Left ventricle myocardium inferior (tissue), 1 donor: ENCODE data around the gene SPATA3. TPM values are rescaled to one million over a fixed set of nuclear protein-coding genes. Genes with fewer than 3 reads are reported as not detected.
A peak's percentile ranks its signal among the peaks of the same experiment; 100 is the strongest.

Experiments used
- DNase-seq: peaks from one replicate; pipeline ENCODE4 v3.0.0-alpha.2; 2020
- H3K27ac ChIP-seq: fragments of 200-600 bp; replicated peaks from 2 replicates; pipeline ENCODE4 v1.8.0; 2021
- H3K27me3 ChIP-seq: fragments of 200-600 bp; 2 replicates; pipeline ENCODE4 v1.8.0; 2021; ENCODE audit warnings: low read depth
- H3K36me3 ChIP-seq: fragments of 200-600 bp; 2 replicates; pipeline ENCODE4 v1.8.0; 2021
- H3K4me1 ChIP-seq: fragments of 200-600 bp; 2 replicates; pipeline ENCODE4 v1.8.0; 2021
- H3K4me3 ChIP-seq: fragments of 200-600 bp; 2 replicates; pipeline ENCODE4 v1.8.0; 2021; ENCODE audit warnings: mild to moderate bottlenecking, moderate library complexity
- H3K9me3 ChIP-seq: fragments of 200-600 bp; replicated peaks from 2 replicates; pipeline ENCODE4 v1.8.0; 2021
- CTCF ChIP-seq: fragments of 200-600 bp; IDR thresholded peaks from 2 replicates; pipeline ENCODE4 v1.8.0; 2021; ENCODE audit warnings: antibody characterized with exemption, mild to moderate bottlenecking, borderline replicate concordance
- intact Hi-C: fragments of 100-400 bp; cut with micrococcal nuclease; formaldehyde crosslinking; loops from one replicate; pipeline ENCODE4 v1.11.0; 2022
- total RNA-seq: library from RNA; stranded (reverse); fragmentation: NEBNext Ultra II Directional; extraction: Animal tissue kit (Norgen Biotek cat#: 25700); gene quantifications from one replicate; pipeline ENCODE4 v1.2.1, GENCODE V29; 2021
- donor health status: DM: no; HTN: yes; CAD: no; lungs with severe emphysema.

Gene SPATA3
- total RNA-seq, 1 donor from 2014 or later, result not detected

GRCh38 chr2:230955163-230955737 lies 40.7 kb upstream of the SPATA3 start:
- Histone ChIP-seq H3K4me3 (no peak overlapping the region), H3K4me1 (peaks cover 10% of the 10 kb centered on the region), H3K9me3 (no peaks in the 10 kb centered on the region), H3K27ac (no peak overlapping the region), H3K36me3 (no peaks in the 10 kb centered on the region), H3K27me3 (peaks cover 48% of the 10 kb centered on the region)
- intact Hi-C loops, result no loop called here
- no peak for TF ChIP-seq CTCF
- DNase-seq, result no peak

- Histone ChIP-seq H3K4me1 (peaks cover 10% of the 10 kb centered on the region), H3K36me3 (no peaks in the 10 kb centered on the region), H3K9me3 (peaks cover 6% of the 10 kb centered on the region), H3K4me3 (peak overlapping the region; percentile 60), H3K27me3 (peaks cover 67% of the 10 kb centered on the region), H3K27ac (no peak overlapping the region)
- intact Hi-C loops, result no loop called here
- TF ChIP-seq CTCF, result no peak
- DNase-seq, result peak; percentile 55
Measured at GRCh38 chr2:230956827-230957755, 38.8 kb upstream of the SPATA3 start.

GRCh38 chr2:230957756-230958391 lies 38.0 kb upstream of the SPATA3 start:
- Histone ChIP-seq H3K36me3 (no peaks in the 10 kb centered on the region), H3K27ac (no peak overlapping the region), H3K4me3 (peak overlapping the region; percentile 60), H3K4me1 (peaks cover 10% of the 10 kb centered on the region), H3K27me3 (peaks cover 74% of the 10 kb centered on the region), H3K9me3 (peaks cover 6% of the 10 kb centered on the region)
- no peak for DNase-seq
- intact Hi-C loops, result no loop called here
- no peak for TF ChIP-seq CTCF

GRCh38 chr2:230958820-230959756 lies 36.8 kb upstream of the SPATA3 start:
- H3K27ac ChIP-seq, result no peak overlapping the region
- peaks cover 85% of the 10 kb centered on the region for H3K27me3 ChIP-seq

More at GRCh38 chr2:230958820-230959756, 36.8 kb upstream of the SPATA3 start:
- H3K4me1 ChIP-seq, result peaks cover 10% of the 10 kb centered on the region
- H3K9me3 ChIP-seq, result peaks cover 6% of the 10 kb centered on the region
- no peak for TF ChIP-seq CTCF
- no peak overlapping the region for H3K4me3 ChIP-seq
- intact Hi-C loops, result no loop called here
- no peak for DNase-seq
- H3K36me3 ChIP-seq, result no peaks in the 10 kb centered on the region
